ENCODE results near the gene CARS1.

Gene CARS1

DNA sequence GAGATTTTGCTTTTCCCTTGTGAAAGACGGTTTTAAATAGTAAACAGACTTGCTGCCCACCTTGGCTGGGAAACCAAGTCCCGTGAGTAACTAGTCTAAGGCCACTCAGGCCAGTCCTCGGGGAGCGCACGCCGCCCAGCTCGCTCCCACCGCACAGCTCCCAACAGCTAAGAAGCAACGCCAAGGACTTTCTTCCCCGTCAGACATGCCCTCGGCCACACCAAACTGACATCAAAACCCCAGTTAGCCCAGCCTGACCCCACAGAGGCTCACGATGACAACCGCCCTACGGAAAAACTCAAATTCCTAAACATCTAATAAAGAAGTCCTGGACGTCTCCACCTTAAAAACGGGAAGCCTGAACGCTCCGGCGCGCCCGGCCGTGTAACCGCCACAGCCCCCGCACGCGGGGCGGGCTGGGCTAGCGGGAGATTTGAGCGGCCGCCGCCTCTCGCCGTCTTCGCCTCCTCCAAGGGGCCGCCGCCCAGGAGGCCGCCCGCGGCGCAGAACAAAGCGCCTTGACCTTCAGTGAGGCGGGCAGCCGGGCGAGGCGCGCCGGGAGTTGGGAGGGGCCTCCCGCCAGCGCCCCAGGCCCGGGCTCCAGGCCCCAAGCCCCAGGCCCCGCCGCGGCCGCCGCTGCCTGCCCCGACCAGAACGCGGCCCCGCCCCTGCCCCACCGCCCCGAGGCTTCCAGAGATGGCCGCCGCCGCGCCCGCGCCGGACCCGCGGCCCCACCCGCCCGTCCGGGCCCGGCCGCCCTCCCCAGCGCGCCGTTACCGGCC lies 65.6 kb downstream of the CARS1 start:
- no peak for DNase-seq (ENCODE audit: low read depth)

DNA sequence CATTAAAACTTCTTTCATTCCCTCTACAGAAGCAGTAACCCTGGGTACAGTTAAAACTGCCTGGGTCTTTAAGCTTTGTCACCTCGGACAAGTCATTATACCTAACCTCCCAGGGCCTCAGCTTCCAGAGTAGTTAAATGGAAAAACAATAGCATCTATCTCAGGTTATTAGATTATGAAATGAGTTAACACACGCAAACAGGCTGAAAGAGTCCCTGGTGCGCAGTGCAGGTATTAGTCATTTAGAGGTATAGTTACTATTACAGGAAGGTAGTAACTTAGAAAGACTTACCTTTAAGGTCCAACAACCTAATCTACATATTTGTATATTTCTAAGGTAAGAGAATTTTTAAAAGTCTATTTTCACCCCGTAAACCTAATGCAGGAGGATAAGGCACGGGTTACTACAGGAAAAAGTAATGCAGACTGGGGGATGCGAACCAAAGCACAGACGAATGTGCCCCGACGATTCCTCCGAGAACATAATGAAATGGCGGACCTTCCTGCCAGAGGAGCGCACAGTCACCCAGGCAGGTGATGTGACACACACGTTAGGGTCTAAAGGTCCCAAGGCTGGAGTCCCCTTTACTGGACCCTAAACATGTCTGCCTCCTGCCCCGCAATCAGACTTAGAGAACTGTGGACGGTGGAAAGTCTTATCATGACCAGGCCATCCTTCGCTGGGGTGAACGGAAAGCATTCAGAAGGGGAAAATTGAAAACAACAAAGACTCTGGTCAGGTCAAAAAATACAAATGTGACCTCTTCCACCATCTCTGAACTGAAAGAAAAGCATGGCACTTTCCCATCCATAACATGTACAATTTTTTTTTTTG lies 66.4 kb downstream of the CARS1 start:
- no peak for DNase-seq (ENCODE audit: low read depth)

DNA sequence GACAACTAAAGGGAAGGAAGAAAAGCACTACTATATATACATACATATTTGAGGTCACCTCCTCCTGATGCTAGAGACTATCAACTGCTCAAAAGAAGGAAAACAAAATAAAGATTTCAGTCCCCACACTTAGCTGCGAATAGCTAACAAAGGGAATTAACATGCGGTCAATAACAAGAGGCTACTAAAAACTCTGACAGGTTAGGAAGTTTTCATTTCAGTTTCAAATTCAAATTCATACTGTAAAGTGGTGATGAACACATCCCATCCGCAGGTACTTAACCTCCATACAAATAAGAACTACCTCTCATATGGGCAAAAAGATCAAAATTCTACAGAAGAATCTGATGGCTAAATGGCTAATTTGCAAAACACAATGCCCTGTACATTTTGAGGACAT lies 67.7 kb downstream of the CARS1 start:
- DNase-seq (ENCODE audit: low read depth): no peak

DNA sequence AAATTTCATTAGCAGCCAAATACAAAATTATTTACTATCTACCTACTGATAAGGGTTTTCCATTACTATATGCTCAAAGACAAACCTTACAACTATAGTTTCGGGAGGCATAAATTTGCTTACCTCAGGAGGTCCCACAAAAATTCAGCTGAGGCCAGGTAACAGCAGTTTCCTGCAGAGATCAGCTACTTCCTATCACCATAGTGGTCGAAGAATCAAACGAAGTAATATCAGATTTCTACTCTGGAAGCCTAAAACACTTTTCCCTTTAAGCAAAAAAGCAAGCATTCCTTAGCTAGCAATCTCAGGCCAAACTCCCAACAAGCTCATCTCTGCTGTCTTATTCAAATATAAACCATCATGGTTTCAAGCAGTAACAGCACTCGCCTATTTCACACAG lies 68.2 kb downstream of the CARS1 start:
- DNase-seq (ENCODE audit: low read depth): no peak

DNA sequence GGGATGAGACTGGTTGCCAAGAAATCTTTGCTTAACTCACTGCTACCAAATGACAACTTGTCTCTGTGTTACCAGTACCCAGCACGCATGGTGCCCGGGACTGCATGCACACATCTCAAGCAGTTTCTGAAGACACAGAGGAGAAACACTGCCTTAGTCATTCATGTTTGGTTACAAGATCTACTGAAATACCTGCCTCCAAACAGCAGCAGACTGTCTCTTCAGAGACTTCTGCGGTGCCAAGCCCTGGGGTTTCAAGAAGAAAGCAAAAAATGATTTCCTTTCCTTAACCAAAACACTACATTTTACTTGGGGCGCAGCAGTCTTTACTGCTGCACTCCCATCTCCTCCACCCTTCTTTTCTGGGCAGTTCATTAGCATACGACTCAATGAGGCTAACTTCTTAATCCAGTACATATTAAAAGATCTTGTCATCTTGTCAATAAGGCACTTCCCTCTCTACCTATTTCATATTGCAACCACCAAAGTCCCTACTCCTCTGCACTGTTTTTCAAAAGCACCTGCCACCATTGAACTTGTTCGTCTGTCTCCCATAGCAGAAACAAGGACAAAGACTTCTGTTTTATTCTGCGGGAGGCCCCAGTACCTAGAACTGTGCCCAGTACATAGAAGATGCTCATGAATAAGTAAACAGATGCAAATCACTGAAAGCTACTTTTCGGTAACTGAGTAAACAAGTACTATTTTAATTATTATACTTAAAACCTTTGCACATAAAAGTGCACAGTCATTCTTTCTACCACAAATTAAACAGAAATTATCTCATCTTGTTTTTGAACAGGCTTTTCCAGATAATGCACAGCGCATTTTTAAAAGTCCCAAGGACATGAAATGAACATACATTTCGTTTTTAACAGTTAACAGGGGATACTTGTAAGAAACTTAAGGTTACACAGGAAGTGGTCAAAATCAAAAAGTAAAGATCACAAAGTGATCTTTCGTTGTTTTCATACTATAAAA lies 69.1 kb downstream of the CARS1 start:
- DNase-seq (ENCODE audit: low read depth): no peak

DNA sequence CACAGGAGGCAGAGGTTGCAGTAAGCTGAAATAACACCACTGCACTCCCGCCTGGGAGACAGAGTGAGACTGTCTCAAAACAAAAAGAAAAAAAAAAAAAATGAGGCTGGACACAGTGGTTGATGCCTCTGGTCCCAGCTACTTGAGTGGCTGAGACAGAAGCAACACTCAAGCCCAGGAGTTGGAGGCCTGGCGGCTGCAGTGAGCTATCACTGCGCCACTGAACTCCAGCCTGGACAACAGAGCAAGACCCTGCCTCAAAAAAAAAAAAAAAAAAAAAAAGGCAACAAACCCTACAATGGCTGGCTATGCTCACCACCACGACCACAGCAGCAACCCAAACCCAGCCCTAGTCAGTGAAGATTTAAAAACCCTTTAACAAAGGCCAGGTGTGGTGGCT lies 73.3 kb downstream of the CARS1 start:
- no peak for DNase-seq (ENCODE audit: low read depth)

DNA sequence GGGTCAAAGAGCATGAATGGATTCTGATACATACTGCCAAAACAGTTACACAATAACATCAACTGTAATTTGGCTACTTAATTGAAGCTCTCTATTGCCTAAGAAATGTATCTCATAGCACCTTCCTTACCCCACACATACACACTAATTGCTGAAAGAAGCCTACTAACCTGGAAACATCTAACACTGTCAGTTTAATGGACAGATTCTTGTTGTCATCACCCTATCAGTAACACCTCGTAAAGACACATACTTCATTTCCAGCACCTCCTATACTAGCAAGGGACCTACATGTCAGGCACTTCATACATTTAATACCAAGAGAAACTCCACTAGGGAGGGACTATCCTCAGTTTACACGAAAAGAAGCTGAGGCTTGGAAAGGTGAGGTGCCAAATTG lies 75.0 kb downstream of the CARS1 start:
- DNase-seq (ENCODE audit: low read depth): no peak

DNA sequence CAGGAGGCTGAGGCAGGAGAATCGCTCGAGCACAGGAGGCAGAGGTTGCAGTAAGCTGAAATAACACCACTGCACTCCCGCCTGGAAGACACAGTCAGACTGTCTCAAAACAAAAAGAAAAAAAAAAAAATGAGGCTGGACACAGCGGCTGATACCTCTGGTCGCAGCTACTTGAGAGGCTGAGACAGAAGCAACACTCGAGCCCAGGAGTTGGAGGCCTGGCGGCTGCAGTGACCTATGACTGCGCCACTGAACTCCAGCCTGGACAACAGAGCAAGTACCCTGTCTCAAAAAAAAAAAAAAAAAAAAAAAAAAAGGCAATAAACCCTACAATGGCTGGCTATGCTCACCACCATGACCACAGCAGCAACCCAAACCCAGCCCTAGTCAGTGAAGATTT lies 76.1 kb downstream of the CARS1 start:
- DNase-seq (ENCODE audit: low read depth): no peak

DNA sequence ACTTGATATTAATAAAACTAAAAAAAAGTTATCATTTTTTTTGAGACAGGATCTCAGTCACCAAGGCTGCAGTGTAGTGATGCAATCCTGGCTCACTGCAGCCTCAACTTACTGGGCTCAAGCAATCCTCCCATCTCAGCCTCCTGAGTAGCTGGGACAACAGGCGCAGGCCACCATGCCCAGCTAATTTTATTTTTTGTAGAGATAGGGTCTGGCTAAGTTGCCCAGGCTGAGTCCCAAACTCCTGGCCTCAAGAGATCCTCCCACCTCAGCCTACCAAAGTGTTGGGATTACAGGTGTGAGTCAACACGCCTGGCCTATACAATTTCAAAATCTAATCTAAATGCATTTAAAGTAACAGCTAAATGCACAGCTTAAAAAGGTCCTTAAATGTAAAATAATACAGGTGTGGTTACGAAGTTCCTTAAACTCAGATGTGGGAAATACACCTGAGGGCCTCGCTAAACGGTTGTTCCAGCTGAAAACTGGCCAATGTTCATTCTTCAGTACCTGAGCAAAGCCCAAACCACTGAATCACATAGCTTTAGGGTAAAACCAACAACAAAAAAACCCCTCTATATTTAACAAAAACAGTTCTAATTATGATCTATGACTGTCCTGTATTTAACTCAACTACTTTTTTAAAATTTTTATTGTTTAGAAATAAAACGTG lies 76.9 kb downstream of the CARS1 start:
- no peak for DNase-seq (ENCODE audit: low read depth)

DNA sequence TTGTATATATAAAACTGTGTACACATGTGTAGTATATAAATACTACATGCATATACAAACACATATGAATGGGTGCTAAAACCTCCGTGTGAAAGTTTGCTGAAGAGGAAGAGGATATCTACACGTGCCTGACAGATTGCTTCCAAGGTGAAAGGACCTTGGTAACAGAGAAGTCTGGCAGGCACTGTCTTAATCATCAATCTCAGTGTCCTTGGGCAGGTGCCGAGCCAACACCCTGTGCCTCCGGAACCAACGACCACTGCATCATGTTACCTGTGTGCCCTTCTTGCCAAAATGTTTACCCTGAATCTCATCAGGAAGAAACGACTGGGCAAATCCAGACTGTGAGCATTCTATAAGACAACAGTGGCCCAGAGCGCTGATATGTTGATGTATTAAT lies 80.1 kb downstream of the CARS1 start:
- no peak for DNase-seq (ENCODE audit: low read depth)

DNA sequence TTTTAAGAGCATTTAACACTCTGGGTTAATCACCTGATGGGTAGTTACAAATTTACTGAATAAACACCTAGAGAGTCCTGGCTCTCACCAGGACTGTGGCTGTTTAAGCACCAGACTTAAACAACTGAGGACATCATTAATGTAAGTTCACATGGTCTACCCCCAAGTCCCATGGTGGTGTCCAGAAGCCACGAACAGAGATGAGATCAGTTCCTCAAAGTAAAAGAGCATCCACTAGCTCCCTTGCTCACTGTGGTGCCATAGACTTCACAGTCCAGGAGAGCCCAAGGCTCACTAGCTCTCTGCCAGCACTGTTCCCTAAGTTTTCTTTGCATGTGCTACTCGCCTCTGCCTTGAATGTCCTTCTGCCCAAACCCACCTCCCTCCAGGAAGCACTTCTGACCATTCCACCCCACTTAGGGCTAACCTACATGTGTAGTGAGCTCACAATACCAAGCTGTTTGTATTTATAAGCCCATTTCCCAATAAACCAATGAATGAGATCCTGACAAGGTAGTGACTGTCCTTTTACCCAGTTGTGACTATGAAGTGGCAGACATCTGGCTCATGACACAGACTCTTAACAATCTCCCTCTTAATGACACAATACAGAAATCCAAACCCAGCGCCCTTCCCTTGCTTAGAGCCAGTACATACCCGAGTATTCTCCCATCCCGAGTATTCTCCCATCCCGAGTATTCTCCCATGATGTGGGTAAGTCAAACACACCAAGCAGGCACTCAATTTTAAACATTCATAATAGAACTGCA lies 80.7 kb downstream of the CARS1 start:
- DNase-seq (ENCODE audit: low read depth): no peak

DNA sequence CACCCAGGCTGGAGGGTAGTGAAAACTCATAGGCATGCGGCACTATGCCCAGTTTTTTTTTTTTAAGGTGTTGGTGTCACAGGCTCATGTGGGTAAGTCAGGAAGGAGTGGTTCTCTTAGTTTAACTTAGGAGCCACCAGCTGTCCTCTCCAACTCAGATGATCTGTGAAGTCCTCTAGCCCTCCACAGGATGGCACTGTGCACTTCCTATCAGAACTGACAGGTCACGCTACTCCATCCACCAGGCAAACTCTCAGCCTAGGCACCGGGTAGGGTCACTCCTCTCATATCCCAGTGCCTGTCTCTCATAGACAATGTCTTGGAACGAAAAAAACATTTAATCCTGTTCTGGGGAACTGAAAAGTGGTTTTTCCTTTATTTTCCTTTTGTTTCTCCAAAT lies 81.6 kb downstream of the CARS1 start:
- no peak for DNase-seq (ENCODE audit: low read depth)

DNA sequence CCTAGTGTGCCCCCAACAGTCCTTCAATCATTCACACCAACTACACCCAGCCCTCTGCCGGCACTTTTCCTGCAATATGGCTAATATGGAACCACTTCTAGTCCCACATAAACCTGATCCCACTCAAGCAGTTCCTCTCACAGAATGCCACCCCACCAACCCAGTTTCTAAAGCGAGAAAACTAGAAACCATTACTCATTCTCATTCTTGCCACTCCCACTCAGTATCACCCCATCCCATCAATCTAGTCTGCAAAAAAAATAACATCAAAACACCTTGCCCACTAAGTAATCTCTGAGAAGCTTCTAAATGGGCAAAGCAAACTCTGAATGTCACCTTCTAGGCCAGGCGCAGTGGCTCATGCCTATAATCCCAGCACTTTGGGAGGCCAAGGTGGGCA lies 83.0 kb downstream of the CARS1 start:
- no peak for DNase-seq (ENCODE audit: low read depth)

DNA sequence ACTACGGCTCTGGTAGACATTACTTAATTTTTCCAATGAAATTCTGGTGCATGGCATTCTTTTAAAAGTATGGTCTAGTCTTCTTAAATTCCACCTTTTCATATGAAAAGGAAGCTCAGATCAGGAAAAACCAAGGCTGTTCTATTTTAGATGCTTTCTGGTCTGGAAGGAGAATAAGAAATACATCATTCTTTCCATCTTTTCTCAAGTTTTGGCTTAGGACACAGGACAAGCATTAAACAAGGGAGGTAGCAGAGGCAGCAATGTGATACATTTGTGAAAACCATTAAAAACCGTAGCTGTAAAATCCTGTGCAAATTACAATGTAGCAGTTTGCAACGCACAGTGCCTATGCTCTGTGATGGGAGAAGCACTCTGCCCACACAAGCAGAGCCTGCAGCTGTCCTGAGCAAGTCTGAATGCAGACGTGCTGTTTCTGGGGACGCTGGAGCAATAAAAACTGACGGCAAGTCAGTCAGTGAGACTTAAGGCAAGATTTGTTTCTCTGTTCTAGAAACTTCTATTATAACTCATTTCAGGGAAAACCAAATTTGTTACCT lies 88.8 kb downstream of the CARS1 start:
- no peak for DNase-seq (ENCODE audit: low read depth)

DNA sequence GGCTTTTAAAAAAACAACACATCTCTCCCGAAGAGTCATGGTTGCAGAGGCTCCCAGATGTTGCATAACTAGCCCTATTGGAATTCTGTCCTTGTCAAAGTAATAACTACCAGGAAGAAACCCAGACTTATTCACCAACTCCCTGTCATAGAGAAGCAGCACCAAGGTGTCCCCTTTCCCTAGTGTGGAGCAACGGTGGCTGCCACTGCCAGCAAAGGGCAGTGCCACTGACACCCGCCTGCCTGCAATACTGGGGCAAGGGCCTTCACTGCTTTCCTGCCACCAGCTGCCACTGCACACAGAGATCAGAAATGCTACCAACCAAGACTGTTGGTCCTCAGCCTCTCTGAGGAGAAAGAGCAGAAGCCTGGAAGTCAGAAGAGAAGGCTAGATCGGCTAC lies 92.4 kb downstream of the CARS1 start:
- no peak for DNase-seq (ENCODE audit: low read depth)

DNA sequence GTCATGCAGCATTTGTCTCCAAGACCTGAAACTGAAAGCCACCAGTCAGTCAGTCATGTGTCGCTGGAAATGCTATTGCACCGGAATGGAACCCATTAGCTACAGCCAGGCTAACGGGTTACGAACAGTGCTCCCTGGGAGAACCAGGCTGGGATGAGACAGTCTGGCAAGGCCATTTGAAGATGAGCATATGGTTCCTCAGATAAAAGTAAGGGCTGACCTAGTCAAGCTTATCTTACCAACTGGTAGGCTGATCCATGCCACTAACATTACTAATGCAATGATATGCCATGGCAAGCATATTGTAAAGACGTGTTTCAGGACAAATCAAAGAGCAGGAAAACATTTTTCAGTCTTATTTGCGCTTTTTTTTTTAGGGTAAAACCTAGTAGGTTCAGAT lies 93.5 kb downstream of the CARS1 start:
- no peak for DNase-seq (ENCODE audit: low read depth)

DNA sequence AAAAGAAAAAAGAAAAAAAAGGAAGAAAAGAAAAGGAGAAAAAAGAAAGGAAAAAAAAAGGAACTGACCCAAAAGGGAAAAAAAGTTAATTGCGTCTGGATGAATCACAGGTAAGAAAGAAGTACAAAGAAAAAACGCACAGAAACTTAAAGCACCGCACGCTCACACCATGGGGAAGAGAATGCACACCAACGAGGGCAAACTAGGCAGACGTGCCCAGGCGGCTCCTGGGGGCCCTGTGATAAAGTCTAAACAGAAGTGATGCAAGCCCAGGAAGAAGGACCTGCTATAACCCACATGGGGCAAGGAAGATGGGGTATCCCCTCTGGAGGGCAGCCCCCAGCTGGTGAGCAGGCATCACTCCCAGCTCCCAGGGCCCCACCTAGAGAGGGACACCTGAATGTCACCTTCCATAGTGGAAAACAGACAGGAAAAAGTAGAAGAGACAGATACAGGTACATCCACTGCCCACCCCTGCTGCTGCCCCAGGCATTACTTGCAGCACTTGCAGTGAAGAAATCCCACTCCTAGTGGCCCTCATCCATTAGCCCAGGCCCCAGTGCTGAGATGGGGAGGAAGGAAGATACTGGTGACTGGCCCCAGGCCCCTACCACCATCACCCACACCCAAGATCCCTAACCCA lies 94.0 kb downstream of the CARS1 start:
- DNase-seq (ENCODE audit: low read depth): no peak

DNA sequence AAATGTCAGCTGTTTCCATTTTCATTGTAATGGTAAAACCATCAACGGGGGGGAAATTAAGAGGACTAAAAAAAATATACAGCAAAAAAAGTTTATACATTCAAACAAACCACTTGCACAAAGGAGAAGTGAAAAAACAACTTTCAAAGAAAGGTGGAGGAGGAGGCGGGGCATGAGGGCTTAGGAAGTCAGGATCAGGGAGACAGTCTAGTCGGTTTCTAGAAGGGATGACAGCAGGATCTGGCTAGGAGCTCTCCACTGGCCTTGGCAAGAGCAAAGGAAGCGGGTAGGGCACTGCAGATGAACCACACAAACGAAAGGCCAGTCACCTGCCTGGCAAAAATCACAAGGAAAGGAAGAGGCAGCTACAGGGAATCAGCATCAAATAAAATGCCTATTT lies 96.1 kb downstream of the CARS1 start:
- no peak for DNase-seq (ENCODE audit: low read depth)

DNA sequence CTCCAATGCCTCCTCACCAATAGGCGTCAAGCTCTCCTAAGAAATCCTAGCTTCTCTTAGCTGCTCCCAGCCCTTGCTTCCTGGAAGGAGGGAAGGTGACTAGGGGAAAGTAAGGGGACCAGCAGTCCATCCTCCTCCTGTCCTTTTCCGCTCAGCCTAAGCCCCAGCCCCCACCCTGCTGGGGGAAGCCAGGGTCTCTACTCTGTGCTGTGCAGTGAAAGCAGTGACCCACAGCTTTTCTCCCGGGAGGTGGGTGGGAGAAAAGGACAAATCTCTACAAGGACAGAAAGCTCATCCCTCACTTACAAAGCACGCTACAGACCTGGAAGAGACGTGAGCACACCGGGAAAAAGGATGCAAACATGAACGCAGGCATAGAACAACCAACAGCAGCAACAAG lies 97.1 kb downstream of the CARS1 start:
- no peak for DNase-seq (ENCODE audit: low read depth)

DNA sequence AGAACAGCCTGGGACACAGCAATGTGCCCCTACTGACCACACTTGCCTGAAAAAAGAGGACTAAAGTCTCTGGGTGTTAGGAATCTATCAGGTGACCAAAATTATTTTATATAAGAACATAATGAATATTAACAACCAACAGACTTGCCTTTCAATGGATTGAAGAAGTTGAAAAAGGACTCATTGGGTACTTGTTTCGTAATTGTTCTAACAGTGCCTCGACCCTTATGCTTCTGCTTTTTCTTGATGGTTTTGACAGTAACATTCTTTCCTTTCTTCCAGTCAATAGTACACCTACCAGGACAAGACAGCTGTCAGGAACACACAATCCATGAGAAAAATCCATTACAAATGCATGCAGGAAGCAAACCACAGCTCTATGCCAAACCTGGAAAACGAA lies 99.0 kb downstream of the CARS1 start:
- DNase-seq (ENCODE audit: low read depth): no peak

Data from stimulated activated CD8-positive, alpha-beta memory T cell treated with anti-CD3 and anti-CD28 coated beads, Interleukin-15, amount 100 ng/mL, for 24 hours (primary cell).